HK-2 (cell line): Measurements from ENCODE around the gene USP43.
"Not testable (repeated sequence)": the region's sequence is repeated elsewhere in the genome, so short reads cannot be mapped to it uniquely, and the experiment has no call there.

Experiments used
- DNase-seq: peaks from one replicate; pipeline ENCODE4 v3.0.0-alpha.2; 2018; ENCODE audit not compliant: unreplicated experiment

Gene USP43

GRCh38 chr17:9644910-9645751 lies at the start of gene USP43:
USP43 (plus strand) TSS chr17:9645517; CDS start chr17:9645633, 116 bp downstream.
- peak; percentile 79 for DNase-seq

- not testable (repeated sequence) for DNase-seq
Observed at GRCh38 chr17:9597638-9598037, 47.7 kb upstream of the USP43 start.

- no peak for DNase-seq
Observed at GRCh38 chr17:9598661-9599060, 46.7 kb upstream of the USP43 start.

- not testable (repeated sequence) for DNase-seq
Observed at GRCh38 chr17:9604583-9604982, 40.7 kb upstream of the USP43 start.

GRCh38 chr17:9606453-9606852 lies 38.9 kb upstream of the USP43 start:
- no peak for DNase-seq

GRCh38 chr17:9607058-9607457 lies 38.3 kb upstream of the USP43 start:
- DNase-seq = not testable (repeated sequence)

- DNase-seq = no peak
Observed at GRCh38 chr17:9611557-9611956, 33.8 kb upstream of the USP43 start.

- DNase-seq = peak; percentile 19
Observed at GRCh38 chr17:9612006-9612405, 33.3 kb upstream of the USP43 start.

- no peak for DNase-seq
Observed at GRCh38 chr17:9615486-9615885, 29.8 kb upstream of the USP43 start.

GRCh38 chr17:9622961-9623360 lies 22.4 kb upstream of the USP43 start:
- DNase-seq = no peak

- DNase-seq = no peak
Observed at GRCh38 chr17:9628509-9628908, 16.8 kb upstream of the USP43 start.

GRCh38 chr17:9632741-9633140 lies 12.6 kb upstream of the USP43 start:
- DNase-seq = no peak

GRCh38 chr17:9635340-9635739 lies 10.0 kb upstream of the USP43 start:
- DNase-seq = no peak

- no peak for DNase-seq
Observed at GRCh38 chr17:9636501-9636900, 8.8 kb upstream of the USP43 start.

GRCh38 chr17:9640388-9640787 lies 4.9 kb upstream of the USP43 start:
- not testable (repeated sequence) for DNase-seq

GRCh38 chr17:9643611-9644010 lies 1.7 kb upstream of the USP43 start:
- DNase-seq = no peak

- peak; percentile 68 for DNase-seq
Observed at GRCh38 chr17:9645851-9646545, 681 bp downstream of the USP43 start.

- DNase-seq = peak; percentile 19
Observed at GRCh38 chr17:9646546-9646885, 1.2 kb downstream of the USP43 start.

- no peak for DNase-seq
Observed at GRCh38 chr17:9647014-9647413, 1.7 kb downstream of the USP43 start.

- no peak for DNase-seq
Observed at GRCh38 chr17:9648521-9649110, 3.3 kb downstream of the USP43 start.

GRCh38 chr17:9658593-9659211 lies 13.4 kb downstream of the USP43 start:
- no peak for DNase-seq

- DNase-seq = no peak
Observed at GRCh38 chr17:9661027-9661426, 15.7 kb downstream of the USP43 start.
